ENCODE data around the gene C2CD2L.
"Not testable (repeated sequence)": the region's sequence is repeated elsewhere in the genome, so short reads cannot be mapped to it uniquely, and the experiment has no call there.

Gene C2CD2L

GRCh38 chr11:119106564-119107537 lies at the start of gene C2CD2L:
Gene C2CD2L (plus strand): TSS chr11:119107344. CDS start chr11:119107742, 398 bp downstream.
- DNase-seq (ENCODE audit: low spot score): peak; percentile 98
- no peak for TF ChIP-seq CTCF (IDR thresholded peaks at IDR 0.05; ENCODE audit: extremely low read depth, missing control alignments)

GRCh38 chr11:119059128-119059527 lies 48.0 kb upstream of the C2CD2L start:
- not testable (repeated sequence) for DNase-seq (ENCODE audit: low spot score)

- no peak for DNase-seq (ENCODE audit: low spot score)
- TF ChIP-seq CTCF (IDR thresholded peaks at IDR 0.05; ENCODE audit: extremely low read depth, missing control alignments): no peak
Measured at GRCh38 chr11:119061256-119061655, 45.9 kb upstream of the C2CD2L start.

- TF ChIP-seq CTCF (IDR thresholded peaks at IDR 0.05; ENCODE audit: extremely low read depth, missing control alignments): no peak
- no peak for DNase-seq (ENCODE audit: low spot score)
Measured at GRCh38 chr11:119062779-119063178, 44.4 kb upstream of the C2CD2L start.

GRCh38 chr11:119065369-119065768 lies 41.8 kb upstream of the C2CD2L start:
- peak; percentile 64 for DNase-seq (ENCODE audit: low spot score)

GRCh38 chr11:119067371-119068222 lies 39.5 kb upstream of the C2CD2L start, which contains the start of gene VPS11:
Gene VPS11 (plus strand): TSS chr11:119067818. CDS start chr11:119067824, 6 bp downstream.
- no peak for TF ChIP-seq CTCF (IDR thresholded peaks at IDR 0.05; ENCODE audit: extremely low read depth, missing control alignments)
- DNase-seq (ENCODE audit: low spot score): peak; percentile 96

More at GRCh38 chr11:119065369-119065768, 41.8 kb upstream of the C2CD2L start:
- peak; percentile 36 for TF ChIP-seq CTCF (IDR thresholded peaks at IDR 0.05; ENCODE audit: extremely low read depth, missing control alignments)

DNA sequence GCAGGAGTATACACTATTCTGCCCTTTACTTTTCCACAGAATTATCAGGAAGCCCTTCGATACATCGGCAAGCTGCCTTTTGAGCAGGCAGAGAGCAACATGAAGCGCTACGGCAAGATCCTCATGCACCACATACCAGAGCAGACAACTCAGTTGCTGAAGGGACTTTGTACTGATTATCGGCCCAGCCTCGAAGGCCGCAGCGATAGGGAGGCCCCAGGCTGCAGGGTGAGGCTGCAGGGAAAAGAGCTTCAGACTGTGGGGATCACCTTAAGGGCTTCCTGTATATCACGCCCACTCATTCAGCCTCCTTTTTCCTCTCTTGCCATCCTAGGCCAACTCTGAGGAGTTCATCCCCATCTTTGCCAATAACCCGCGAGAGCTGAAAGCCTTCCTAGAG lies 29.3 kb upstream of the C2CD2L start:
- no peak for DNase-seq (ENCODE audit: low spot score)
- TF ChIP-seq CTCF (IDR thresholded peaks at IDR 0.05; ENCODE audit: extremely low read depth, missing control alignments): no peak
